ENCODE results near the gene OBSCN.
A peak's percentile ranks its signal among the peaks of the same experiment; 100 is the strongest.
"Not testable (repeated sequence)": the region's sequence is repeated elsewhere in the genome, so short reads cannot be mapped to it uniquely, and the experiment has no call there.

OBSCN gene

DNA sequence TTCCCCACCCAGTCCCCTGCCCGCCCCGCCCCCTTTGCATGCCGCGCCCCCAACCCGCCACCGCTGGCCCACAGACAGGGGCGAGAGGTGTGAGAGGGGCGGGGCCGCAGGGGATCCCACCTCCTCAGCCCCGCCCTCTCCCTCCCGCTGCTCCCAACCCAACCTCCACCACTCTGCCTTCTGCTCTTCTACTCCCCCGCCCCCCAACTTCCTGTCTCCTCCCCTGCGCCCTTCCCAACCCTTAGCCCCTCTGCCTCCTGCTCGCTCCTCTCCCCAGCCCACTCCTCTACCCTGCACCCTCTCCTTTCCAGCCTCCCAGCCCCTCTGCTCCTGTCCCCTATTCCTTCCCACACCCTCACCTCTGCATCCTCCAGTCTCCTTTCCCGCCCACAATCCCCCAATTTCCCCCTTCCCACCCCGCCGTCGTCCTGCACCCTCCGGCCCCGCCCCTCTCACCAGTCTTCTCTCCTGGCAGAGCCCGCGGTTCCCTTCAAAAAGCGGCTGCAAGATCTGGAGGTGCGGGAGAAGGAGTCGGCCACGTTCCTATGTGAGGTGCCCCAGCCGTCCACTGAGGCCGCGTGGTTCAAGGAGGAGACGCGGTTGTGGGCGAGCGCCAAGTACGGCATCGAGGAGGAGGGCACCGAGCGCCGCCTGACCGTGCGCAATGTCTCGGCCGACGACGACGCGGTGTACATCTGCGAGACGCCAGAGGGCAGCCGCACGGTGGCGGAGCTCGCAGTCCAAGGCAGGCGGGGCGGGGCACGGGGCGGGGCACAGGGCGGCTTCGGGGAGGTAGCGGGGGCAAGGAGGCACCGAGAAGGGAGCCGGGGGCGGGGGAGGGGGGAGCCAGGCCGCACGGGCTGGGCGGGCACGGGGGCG lies 5.4 kb downstream of the OBSCN start:
- DNase-seq = peak; percentile 53 to 74

GRCh38 chr1:228213917-228214808 lies 6.3 kb downstream of the OBSCN start:
- no peak for DNase-seq

GRCh38 chr1:228214921-228215662 lies 7.2 kb downstream of the OBSCN start:
- no peak for DNase-seq

DNA sequence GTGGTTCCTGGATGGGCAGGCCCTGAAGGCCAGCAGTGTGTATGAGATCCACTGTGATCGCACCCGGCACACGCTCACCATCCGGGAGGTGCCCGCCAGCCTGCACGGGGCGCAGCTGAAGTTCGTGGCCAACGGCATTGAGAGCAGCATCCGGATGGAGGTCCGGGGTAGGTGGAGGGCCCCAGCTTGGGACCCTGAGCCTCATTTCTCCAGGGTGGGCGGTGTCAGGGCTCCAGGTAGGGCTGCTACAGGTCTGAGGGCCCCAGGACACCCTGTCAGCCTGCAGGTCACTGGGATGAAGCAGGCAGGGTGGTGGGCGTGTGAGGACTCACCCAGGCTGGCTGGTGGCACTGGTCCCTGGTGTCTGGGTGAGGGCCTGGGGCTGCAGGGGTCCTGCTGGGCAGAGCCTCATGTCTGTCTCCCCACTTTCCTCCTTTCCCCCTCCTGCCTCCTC lies 7.8 kb downstream of the OBSCN start:
- DNase-seq = no peak

- no peak for DNase-seq
These were observed 8.8 kb downstream of the OBSCN start for GRCh38 chr1:228216371-228217320.

DNA sequence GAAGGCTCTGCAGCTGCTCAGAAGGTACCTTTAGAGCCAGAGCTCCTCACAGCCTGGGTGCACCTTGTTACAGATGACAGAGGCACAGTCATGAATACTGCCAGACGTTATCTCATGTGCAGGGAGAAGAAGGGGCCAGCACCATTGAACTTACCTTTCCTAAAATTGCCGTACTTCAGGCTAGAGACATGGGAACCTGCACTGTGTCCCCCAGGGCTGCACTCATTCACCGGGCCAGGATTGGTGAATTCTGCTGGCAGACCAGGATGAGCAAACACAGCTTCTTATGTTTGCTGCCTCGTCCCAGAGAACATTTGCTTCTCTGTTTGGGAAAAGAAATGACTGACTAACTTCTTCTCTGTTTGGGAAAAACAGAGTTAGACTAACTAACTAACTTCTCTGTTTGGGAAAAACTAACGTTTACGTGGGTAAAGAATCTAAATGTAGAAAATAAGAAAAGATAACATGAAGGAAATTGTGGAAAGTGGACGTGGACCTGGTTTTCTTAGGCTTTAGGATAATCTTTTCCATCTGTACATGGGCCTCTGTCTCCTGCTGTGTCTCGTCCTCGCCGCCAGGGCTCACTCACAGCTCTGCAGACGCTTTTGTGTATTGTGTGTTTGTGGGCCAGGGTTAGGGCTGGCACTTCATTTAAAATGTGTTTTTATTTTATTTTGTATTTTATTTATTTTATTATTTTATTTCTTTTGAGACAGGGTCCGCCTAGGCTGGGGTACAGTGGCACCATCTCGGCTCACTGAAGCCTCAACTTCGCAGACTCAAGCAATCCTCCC lies 9.9 kb downstream of the OBSCN start:
- DNase-seq = no peak

- no peak for DNase-seq
These were observed 10.8 kb downstream of the OBSCN start for GRCh38 chr1:228218513-228219244.

DNA sequence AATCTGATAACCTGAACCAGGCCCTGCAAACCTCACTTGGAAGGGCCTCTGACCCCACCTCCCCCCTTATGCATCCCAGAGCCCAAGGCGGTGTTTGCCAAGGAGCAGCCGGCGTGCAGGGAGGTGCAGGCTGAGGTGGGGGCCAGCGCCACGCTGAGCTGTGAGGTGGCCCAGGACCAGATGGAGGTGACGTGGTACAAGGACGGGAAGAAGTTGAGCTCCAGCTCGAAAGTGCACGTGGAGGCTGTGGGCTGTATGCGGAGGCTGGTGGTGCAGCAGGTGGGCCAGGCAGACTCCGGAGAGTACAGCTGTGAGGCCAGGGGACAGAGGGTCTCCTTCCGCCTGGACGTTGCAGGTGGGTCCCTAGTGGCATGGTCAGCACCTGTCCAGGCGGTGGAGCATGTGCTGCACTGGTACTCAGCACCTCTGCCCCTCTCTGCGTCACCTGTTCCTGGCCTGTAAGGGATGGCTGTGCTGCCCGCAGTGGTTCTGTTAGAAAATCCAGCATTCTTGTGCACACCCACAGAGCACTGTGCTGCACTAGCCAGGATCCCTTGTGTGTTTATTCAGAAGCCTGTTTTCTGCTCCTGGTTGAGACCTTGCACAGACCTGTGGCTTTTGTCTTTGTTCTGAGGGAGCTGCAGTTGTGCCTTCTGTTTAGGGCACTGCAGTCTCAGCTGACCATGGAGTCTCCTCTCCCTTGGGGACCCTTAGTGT lies 11.6 kb downstream of the OBSCN start:
- DNase-seq = no peak

- DNase-seq = no peak
These were observed 12.3 kb downstream of the OBSCN start for GRCh38 chr1:228219962-228220780.

- DNase-seq = not testable (repeated sequence)
These were observed 13.3 kb downstream of the OBSCN start for GRCh38 chr1:228221097-228221496.

GRCh38 chr1:228222548-228222947 lies 14.7 kb downstream of the OBSCN start:
- no peak for DNase-seq

- no peak for DNase-seq
These were observed 16.6 kb downstream of the OBSCN start for GRCh38 chr1:228224198-228225164.

DNA sequence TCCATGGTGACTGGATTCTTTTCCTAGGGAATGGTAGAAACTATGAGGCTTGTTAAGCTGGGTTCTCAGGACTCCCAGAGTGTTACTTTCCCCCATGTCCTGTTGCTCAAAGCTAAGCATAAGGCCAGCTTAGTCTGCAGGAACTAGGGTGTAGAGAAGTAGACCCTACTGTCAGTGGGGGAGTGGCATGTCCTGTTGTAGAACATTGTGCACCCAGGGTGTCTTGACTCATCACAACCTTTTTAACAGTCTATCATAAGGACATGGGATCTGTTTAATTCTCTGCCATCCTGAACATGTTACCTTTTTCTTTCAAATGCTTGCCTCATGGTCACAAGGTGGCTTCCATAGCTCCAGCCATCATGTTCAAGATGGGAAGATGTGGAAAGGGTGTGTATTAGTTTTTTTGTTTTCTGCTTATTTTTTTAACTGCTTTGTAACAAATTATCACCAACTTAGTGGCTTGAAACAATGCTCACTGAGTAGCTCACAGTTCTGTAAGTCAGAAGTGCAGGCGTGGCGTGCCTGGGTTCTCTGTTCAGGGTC lies 17.4 kb downstream of the OBSCN start:
- no peak for DNase-seq

- no peak for DNase-seq
These were observed 17.9 kb downstream of the OBSCN start for GRCh38 chr1:228225740-228226139.

- DNase-seq = no peak
These were observed 18.5 kb downstream of the OBSCN start for GRCh38 chr1:228226141-228226874.
